GM12864 (cell line): ENCODE results near the gene SAPCD2.

Experiments
- DNase-seq: peaks from one replicate; pipeline ENCODE4 v3.0.0-alpha.2; 2011; ENCODE audit warnings: low read depth
- H3K4me3 ChIP-seq: 2 replicates; pipeline ENCODE4 v1.5.1; 2011; ENCODE audit warnings: mild to moderate bottlenecking, low read depth, low read length, control low read depth
- TF ChIP-seq, protein P1 (sequence below): IDR thresholded peaks from 2 replicates; pipeline ENCODE4 v1.5.1; 2011; ENCODE audit warnings: low read depth, mild to moderate bottlenecking, moderate library complexity, low read length, control low read depth, inconsistent platforms; ENCODE audit errors: missing control alignments

SAPCD2 gene

DNA sequence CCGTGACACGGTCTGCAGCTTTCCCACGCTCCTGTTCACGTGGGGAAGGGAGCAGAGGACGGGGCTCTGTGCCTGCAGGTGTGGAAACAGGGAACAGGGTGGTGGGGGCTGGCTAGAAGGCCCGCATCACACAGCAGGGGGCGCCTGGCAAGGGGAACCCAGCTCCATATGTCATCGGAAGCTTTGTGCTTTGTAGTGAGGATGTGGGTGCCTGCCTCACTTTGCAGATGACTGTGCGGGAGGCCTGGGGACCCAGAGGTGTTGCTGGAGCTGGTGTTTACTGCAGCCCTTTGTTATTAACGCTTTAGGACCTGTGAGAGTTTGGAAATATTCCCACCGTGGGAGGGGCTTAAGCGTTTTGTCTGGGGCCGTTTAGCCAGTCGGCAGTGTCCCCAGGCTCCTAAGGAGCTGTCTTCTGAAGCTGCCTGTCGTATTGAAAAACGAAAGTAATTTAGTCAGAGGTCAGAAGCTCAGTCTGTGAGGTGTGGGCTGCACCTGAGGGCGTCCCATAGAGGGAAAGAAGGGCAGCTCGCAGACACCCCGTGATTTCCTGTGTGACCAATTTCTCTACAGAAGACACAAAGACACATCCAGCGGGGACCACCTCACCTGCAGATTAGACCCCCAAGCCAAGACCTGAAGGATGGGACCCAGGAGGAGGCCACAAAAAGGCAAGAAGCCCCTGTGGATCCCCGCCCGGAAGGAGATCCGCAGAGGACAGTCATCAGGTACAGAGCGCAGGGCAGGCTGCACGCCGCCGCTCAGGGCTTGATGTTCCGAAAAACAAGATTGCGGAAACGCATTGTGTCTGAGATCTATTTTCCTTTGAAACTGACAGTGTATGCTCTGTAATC is 25.5 kb upstream of the SAPCD2 start:
- peak overlapping the region; percentile 20 for H3K4me3 ChIP-seq
- TF ChIP-seq, protein P1, sequence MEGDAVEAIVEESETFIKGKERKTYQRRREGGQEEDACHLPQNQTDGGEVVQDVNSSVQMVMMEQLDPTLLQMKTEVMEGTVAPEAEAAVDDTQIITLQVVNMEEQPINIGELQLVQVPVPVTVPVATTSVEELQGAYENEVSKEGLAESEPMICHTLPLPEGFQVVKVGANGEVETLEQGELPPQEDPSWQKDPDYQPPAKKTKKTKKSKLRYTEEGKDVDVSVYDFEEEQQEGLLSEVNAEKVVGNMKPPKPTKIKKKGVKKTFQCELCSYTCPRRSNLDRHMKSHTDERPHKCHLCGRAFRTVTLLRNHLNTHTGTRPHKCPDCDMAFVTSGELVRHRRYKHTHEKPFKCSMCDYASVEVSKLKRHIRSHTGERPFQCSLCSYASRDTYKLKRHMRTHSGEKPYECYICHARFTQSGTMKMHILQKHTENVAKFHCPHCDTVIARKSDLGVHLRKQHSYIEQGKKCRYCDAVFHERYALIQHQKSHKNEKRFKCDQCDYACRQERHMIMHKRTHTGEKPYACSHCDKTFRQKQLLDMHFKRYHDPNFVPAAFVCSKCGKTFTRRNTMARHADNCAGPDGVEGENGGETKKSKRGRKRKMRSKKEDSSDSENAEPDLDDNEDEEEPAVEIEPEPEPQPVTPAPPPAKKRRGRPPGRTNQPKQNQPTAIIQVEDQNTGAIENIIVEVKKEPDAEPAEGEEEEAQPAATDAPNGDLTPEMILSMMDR = peak; percentile 78
- DNase-seq = peak; percentile 53

DNA sequence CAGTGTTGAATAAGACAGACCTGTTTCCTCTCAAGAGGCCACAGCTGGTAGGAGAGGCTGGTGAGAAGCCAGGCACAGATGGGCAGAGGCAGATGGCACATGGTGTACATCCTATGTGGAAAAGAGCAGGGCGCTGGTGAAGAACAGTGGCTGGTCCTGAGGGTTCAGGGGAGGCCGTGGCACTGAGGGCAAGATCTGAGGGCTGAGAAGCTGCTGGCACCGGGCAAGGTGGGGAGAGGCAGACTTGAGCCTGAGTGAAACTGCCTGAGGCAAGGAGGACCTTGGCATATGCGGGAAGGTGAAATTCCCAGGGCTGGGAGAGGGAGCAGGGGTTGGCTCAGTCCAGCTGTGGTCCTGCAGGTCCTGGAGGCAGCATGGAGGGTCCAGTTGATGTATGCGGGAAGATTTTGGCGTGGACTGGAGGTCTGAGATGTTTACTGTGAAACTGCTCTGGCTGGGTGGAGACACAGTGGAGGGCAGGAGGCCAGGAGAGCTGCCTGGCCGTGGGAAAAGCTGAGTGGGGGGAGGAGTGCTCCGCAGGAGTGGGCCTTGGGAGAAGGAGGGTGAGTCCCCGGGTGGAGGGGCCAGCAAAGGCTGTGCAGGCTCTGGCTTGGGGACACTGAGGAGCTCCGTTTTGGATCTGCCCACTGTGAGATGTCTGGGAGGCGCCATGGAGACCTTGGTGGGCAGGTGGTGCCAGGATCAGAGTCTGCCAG is 19.0 kb upstream of the SAPCD2 start:
- no peak overlapping the region for H3K4me3 ChIP-seq
- TF ChIP-seq, protein P1 = no peak
- no peak for DNase-seq

GRCh38 chr9:137088121-137088520 is 17.8 kb upstream of the SAPCD2 start:
- no peak overlapping the region for H3K4me3 ChIP-seq
- DNase-seq = no peak
- TF ChIP-seq, protein P1 = no peak

DNA sequence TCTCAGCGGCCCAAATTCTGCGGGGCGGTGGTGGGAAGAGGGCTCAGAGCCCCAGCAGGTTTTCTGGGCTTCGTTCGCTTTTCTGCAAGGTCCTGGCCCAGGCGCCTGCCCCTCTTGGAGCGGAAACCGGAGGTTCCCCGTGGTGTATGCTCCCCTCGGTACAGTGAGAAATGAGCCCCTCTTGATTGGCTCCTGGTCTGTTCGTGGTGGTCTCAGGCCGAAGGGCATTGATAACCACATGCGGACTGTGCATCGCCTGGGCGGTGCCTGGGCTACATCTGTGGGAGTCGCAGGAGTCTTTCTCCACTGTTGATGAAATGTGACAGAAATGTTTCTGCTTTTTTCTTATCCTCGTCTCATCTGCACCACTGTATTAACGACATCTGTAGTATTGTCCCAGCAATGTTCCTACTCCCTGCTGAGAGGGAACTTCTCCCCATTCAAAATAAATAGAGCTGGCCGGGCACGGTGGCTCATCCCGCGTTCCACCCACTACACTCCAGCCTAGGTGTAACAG is 17.1 kb upstream of the SAPCD2 start:
- DNase-seq = no peak
- TF ChIP-seq, protein P1 = no peak

DNA sequence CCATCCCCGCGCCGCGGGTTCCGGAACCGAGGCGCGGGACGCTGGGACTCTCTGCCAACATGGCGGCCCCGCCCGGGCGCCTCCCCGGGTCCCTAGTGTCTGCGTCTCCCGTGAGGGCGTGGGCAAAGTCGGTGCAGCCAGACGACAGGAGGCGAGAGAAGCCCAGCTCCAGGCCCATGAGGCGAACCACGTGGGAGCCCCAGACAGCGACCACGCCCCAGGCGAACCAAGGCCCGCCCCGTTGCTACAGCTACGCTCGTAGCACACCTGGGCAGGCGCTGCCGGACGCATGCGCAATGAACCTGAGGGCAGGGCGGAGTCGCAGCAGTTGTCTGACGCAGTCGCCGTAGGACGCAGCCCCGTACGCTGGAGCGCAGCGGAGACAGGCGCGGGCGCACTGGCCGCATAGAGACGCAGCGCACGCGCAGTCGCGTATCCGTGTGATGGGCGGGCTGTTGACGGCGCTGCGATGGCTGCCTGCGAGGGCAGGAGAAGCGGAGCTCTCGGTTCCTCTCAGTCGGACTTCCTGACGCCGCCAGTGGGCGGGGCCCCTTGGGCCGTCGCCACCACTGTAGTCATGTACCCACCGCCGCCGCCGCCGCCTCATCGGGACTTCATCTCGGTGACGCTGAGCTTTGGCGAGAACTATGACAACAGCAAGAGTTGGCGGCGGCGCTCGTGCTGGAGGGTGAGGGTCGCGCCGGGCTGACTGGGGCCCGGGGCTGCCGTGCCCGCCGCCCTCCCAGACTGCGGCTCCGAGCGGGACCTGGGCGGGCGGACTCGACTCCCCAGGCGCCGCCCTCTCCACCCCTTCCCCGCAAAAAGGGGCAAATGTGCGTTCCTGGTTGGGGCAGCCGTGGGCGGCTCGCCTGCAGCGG is 16.4 kb upstream of the SAPCD2 start, which contains the start of gene MAN1B1:
TSS of gene MAN1B1 (plus strand) at position 455 of the 878 bp plus-strand sequence. CDS start at position 470, 15 bp downstream.
- peak within 1 kb of the TSS; percentile 87 for H3K4me3 ChIP-seq
- TF ChIP-seq, protein P1 = no peak
- DNase-seq = peak; percentile 98

More for the DNA sequence above, 17.1 kb upstream of the SAPCD2 start:
- H3K4me3 ChIP-seq = peak overlapping the region; percentile 84

GRCh38 chr9:137085920-137086530 is 15.7 kb upstream of the SAPCD2 start:
- TF ChIP-seq, protein P1 = no peak
- DNase-seq = no peak
- H3K4me3 ChIP-seq = peak overlapping the region; percentile 87
